H1 (cell line): ENCODE measurements around the gene PPP1R14C. TPM values are rescaled to one million over a fixed set of nuclear protein-coding genes. Genes with fewer than 3 reads are reported as not detected.

Experiments used
- CTCF ChIA-PET: fragments of 300-600 bp; sonication (Branson Sonifier 250); formaldehyde crosslinking; loops from one replicate; lab custom pipeline; 2021; ENCODE audit not compliant: partially characterized antibody; lab: Charles Lee
- POLR2A ChIA-PET: fragments of 300-600 bp; sonication (Branson Sonifier 250); formaldehyde crosslinking; loops from one replicate; lab custom pipeline; 2021; ENCODE audit warnings: inconsistent platforms; ENCODE audit not compliant: partially characterized antibody; lab: Charles Lee
- DNase-seq, 2 experiments: peaks; one replicate each; pipeline versions ENCODE4 v3.0.0 to v3.0.0-alpha.2; 2010 to 2022; ENCODE audit warnings: low spot score in 2 of 2, low read depth in 1 of 2, mixed read lengths in 1 of 2
- FAIRE-seq: peaks from 2 replicates; lab custom pipeline; 2011; peaks lifted over from hg19 to GRCh38; lab: Jason Lieb, UNC
- H2AFZ ChIP-seq: 2 replicates; pipeline ENCODE4 v1.8.1; 2012; ENCODE audit warnings: low read length, inconsistent platforms
- H2AK5ac ChIP-seq: 2 replicates; pipeline ENCODE4 v1.6.1; 2013; ENCODE audit warnings: low read depth, low read length
- H2BK120ac ChIP-seq: replicated peaks from 2 replicates; pipeline ENCODE3; 2013; ENCODE audit warnings: low read depth, low read length, inconsistent platforms
- H2BK12ac ChIP-seq: 2 replicates; pipeline ENCODE4 v1.6.1; 2013; ENCODE audit warnings: low read depth, low read length
- H2BK15ac ChIP-seq: 2 replicates; pipeline ENCODE4 v1.6.1; 2013; ENCODE audit warnings: low read length
- H2BK20ac ChIP-seq: 2 replicates; pipeline ENCODE4 v1.6.1; 2013; ENCODE audit warnings: low read length
- H2BK5ac ChIP-seq: 2 replicates; pipeline ENCODE4 v1.6.1; 2013; ENCODE audit warnings: low read depth, low read length
- H3K14ac ChIP-seq: 2 replicates; pipeline ENCODE4 v1.6.1; 2013; ENCODE audit warnings: inconsistent platforms; ENCODE audit not compliant: insufficient read length
- H3K18ac ChIP-seq: 2 replicates; pipeline ENCODE4 v1.6.1; 2013; ENCODE audit warnings: low read length; ENCODE audit errors: extremely low read depth
- H3K23ac ChIP-seq: 2 replicates; pipeline ENCODE4 v1.6.1; 2013; ENCODE audit warnings: inconsistent platforms; ENCODE audit not compliant: insufficient read length
- H3K23me2 ChIP-seq: 2 replicates; pipeline ENCODE4 v1.6.1; 2013; ENCODE audit warnings: low read depth, low read length
- H3K27ac ChIP-seq: 2 replicates; pipeline ENCODE4 v1.6.1; 2011; ENCODE audit warnings: low read depth, low read length, inconsistent platforms
- H3K27me3 ChIP-seq, 4 experiments: replicated peaks in 1 of 4; 1 replicate in 1 of 4; 2 replicates in 3 of 4; pipeline versions ENCODE4 v1.6.1 to v1.8.1; 2011 to 2013; ENCODE audit warnings: low read length in 3 of 4, mild to moderate bottlenecking in 3 of 4, inconsistent platforms in 2 of 4, mixed read lengths in 2 of 4, moderate library complexity in 1 of 4; ENCODE audit not compliant: control insufficient read depth in 3 of 4, insufficient read depth in 3 of 4; ENCODE audit errors: extremely low read depth in 1 of 4
- H3K36me3 ChIP-seq, 4 experiments: 2 replicates each; pipeline versions ENCODE4 v1.6.1 to v1.8.1; 2011 to 2013; ENCODE audit warnings: mild to moderate bottlenecking in 4 of 4, low read length in 3 of 4, moderate library complexity in 2 of 4, control low read depth in 1 of 4, inconsistent platforms in 1 of 4; ENCODE audit not compliant: insufficient read depth in 4 of 4, control insufficient read depth in 2 of 4
- H3K4ac ChIP-seq: replicated peaks from 2 replicates; pipeline ENCODE3; 2013; ENCODE audit warnings: low read length, low read depth, mixed read lengths, inconsistent platforms; ENCODE audit not compliant: insufficient read length
- H3K4me1 ChIP-seq, 4 experiments: replicated peaks in 1 of 4; 1 replicate in 1 of 4; 2 replicates in 3 of 4; pipeline versions ENCODE4 v1.6.1 to v1.8.1; 2011 to 2013; ENCODE audit warnings: low read length in 3 of 4, inconsistent platforms in 2 of 4, mixed read lengths in 1 of 4; ENCODE audit not compliant: insufficient read depth in 4 of 4, control insufficient read depth in 3 of 4
- H3K4me2 ChIP-seq, 2 experiments: 2 replicates each; pipeline versions ENCODE4 v1.6.1 to v1.8.1; 2011 to 2013; ENCODE audit warnings: low read depth in 2 of 2, low read length in 2 of 2, control low read depth in 1 of 2, inconsistent platforms in 1 of 2, mild to moderate bottlenecking in 1 of 2; ENCODE audit not compliant: insufficient read depth in 1 of 2
- H3K4me3 ChIP-seq, 4 experiments: fragments of 200-600, 300-600 bp in 1 of 4; sonication (generic), shearing (Covaris generic), sonication (Bioruptor Twin) in 1 of 4; 2 replicates each; pipeline versions ENCODE4 v1.5.1 to v1.8.1; 2011 to 2016; ENCODE audit warnings: low read length in 4 of 4, low read depth in 3 of 4, control low read depth in 2 of 4, inconsistent platforms in 2 of 4, mild to moderate bottlenecking in 2 of 4, mixed read lengths in 1 of 4, moderate library complexity in 1 of 4; ENCODE audit not compliant: insufficient read depth in 2 of 4; ENCODE audit errors: extremely low read depth in 1 of 4
- H3K56ac ChIP-seq: replicated peaks from 2 replicates; pipeline ENCODE3; 2013; ENCODE audit warnings: low read depth, mild to moderate bottlenecking, mixed read lengths, low read length, inconsistent platforms; ENCODE audit not compliant: insufficient read length
- H3K79me1 ChIP-seq: 2 replicates; pipeline ENCODE4 v1.6.1; 2013; ENCODE audit warnings: low read depth, low read length, control low read depth
- H3K79me2 ChIP-seq, 2 experiments: 2 replicates each; pipeline versions ENCODE4 v1.6.1 to v1.8.1; 2012 to 2013; ENCODE audit warnings: low read length in 2 of 2, mild to moderate bottlenecking in 2 of 2, inconsistent platforms in 1 of 2; ENCODE audit not compliant: insufficient read depth in 2 of 2, control insufficient read depth in 1 of 2
- H3K9ac ChIP-seq, 4 experiments: replicated peaks in 1 of 4; 1 replicate in 1 of 4; 2 replicates in 3 of 4; pipeline versions ENCODE4 v1.6.1 to v1.8.1; 2011 to 2013; ENCODE audit warnings: low read depth in 3 of 4, low read length in 3 of 4, control low read depth in 2 of 4, mild to moderate bottlenecking in 2 of 4, moderate library complexity in 2 of 4, inconsistent platforms in 1 of 4; ENCODE audit errors: extremely low read depth in 1 of 4
- H3K9me3 ChIP-seq, 2 experiments: 2 replicates each; pipeline versions ENCODE4 v1.6.1 to v1.8.1; 2012 to 2013; ENCODE audit warnings: mild to moderate bottlenecking in 2 of 2, moderate library complexity in 2 of 2, control low read depth in 1 of 2, inconsistent platforms in 1 of 2, low read depth in 1 of 2, low read length in 1 of 2, mixed read lengths in 1 of 2; ENCODE audit not compliant: insufficient read depth in 2 of 2
- H4K20me1 ChIP-seq, 2 experiments: replicated peaks in 1 of 2; 2 replicates each; pipeline versions ENCODE3 to v1.8.1; 2011 to 2013; ENCODE audit warnings: inconsistent platforms in 2 of 2, low read length in 2 of 2, mild to moderate bottlenecking in 1 of 2; ENCODE audit not compliant: insufficient read depth in 2 of 2, control insufficient read depth in 1 of 2
- H4K5ac ChIP-seq: 2 replicates; pipeline ENCODE4 v1.6.1; 2013; ENCODE audit warnings: low read length, low read depth, mixed read lengths, inconsistent platforms; ENCODE audit not compliant: insufficient read length
- H4K8ac ChIP-seq: 2 replicates; pipeline ENCODE4 v1.8.0; 2013; ENCODE audit warnings: mild to moderate bottlenecking, moderate library complexity, low read length, inconsistent platforms; ENCODE audit not compliant: insufficient read depth; ENCODE audit errors: extremely low read depth
- H4K91ac ChIP-seq: replicated peaks from 2 replicates; pipeline ENCODE3; 2013; ENCODE audit warnings: low read length, mixed read lengths, inconsistent platforms; ENCODE audit not compliant: insufficient read length
- ASH2L ChIP-seq: fragments of 200-600, 300-600 bp; sonication (generic); IDR thresholded peaks from one replicate; pipeline ENCODE4 v1.7.1; 2017; ENCODE audit warnings: low read length
- ATF2 ChIP-seq: IDR thresholded peaks from 2 replicates; pipeline ENCODE4 v1.6.1; 2012; ENCODE audit warnings: low read length, inconsistent platforms
- CBX5 ChIP-seq: fragments of 300-800, 300-1000 bp; sonication (generic); IDR thresholded peaks from 2 replicates; pipeline ENCODE4 v1.7.1; 2016; ENCODE audit warnings: antibody characterized with exemption, low read length, low read depth
- E2F6 ChIP-seq: IDR thresholded peaks from 2 replicates; pipeline ENCODE4 v1.6.1; 2012; ENCODE audit warnings: inconsistent platforms
- EZH2 ChIP-seq: fragments of 200-600 bp; sonication (generic); IDR thresholded peaks from 2 replicates; pipeline ENCODE4 v1.7.1; 2012; ENCODE audit warnings: low read depth, mild to moderate bottlenecking, moderate library complexity, low read length, inconsistent platforms; ENCODE audit not compliant: severe bottlenecking
- GABPA ChIP-seq: IDR thresholded peaks from 2 replicates; pipeline ENCODE4 v1.6.1; 2011; ENCODE audit warnings: mild to moderate bottlenecking, low read length, moderate library complexity, borderline replicate concordance; ENCODE audit not compliant: insufficient read depth
- JUN ChIP-seq: IDR thresholded peaks from 2 replicates; pipeline ENCODE4 v1.6.1; 2011; ENCODE audit warnings: low read depth, mild to moderate bottlenecking, improper control_type of control experiment, low read length
- MAFK ChIP-seq: IDR thresholded peaks from 2 replicates; pipeline ENCODE4 v1.6.1; 2012; ENCODE audit warnings: low read depth, mild to moderate bottlenecking, improper control_type of control experiment, low read length
- TAF1 ChIP-seq: IDR thresholded peaks from 2 replicates; pipeline ENCODE4 v1.6.1; 2011; ENCODE audit warnings: mild to moderate bottlenecking, low read depth, low read length
- TBP ChIP-seq: IDR thresholded peaks from 2 replicates; pipeline ENCODE4 v1.6.1; 2011; ENCODE audit warnings: low read depth, low read length, improper control_type of control experiment
- WGBS, 2 experiments: shearing (Covaris generic) in 1 of 2; methylation state at CpG; one replicate each; pipeline versions ENCODE4 v1.1.6 to v1.1.7; 2013 to 2015; ENCODE audit warnings: low lambda C conversion rate in 2 of 2, mixed read lengths in 2 of 2, inconsistent platforms in 1 of 2, low coverage in 1 of 2, missing lambda C conversion rate in 1 of 2; ENCODE audit not compliant: insufficient replicate concordance in 2 of 2, insufficient coverage in 1 of 2, insufficient read length in 1 of 2; ENCODE audit errors: extremely low coverage in 1 of 2, missing lambda C conversion rate in 1 of 2; 5-methylcytosine and 5-hydroxymethylcytosine counted together
- polyA plus RNA-seq, 7 experiments: library from polyadenylated mRNA; depleted of rRNA in 3 of 7; stranded (reverse) in 5 of 7; unstranded in 2 of 7; fragments of >200 nt in 5 of 7; fragments of 200-250 nt in 2 of 7; gene quantifications; 1 replicate in 5 of 7; 2 replicates in 1 of 7; 4 replicates in 1 of 7; pipeline versions ENCODE4 v1.2.1 to v1.2.3, GENCODE V29; 2011 to 2013; ENCODE audit warnings: missing spikeins in 2 of 7, mixed read lengths in 2 of 7
- total RNA-seq: library from RNA; stranded (reverse); fragmentation: NEBNext Ultra II Directional; extraction: Animal tissue kit (Norgen Biotek cat#: 25700); gene quantifications from 2 replicates; pipeline ENCODE4 v1.2.1, GENCODE V29; 2021

PPP1R14C gene
- total and polyA plus RNA-seq, 2 of the 8 experiments (the other 6 are each of a cell fraction or from before 2014, with no cell fraction given): 0.30 to 0.61 TPM

GRCh38 chr6:150230832-150231524, 88.1 kb downstream of the PPP1R14C start:
- 0 out of 4 replicates have a peak, but pooled peaks cover 0 to 2% of the 10 kb centered on the region in 2 experiments for H3K9me3 ChIP-seq
- no peak overlapping the region for H3K27ac ChIP-seq
- peaks cover 0 to 3% (median 0%) of the 10 kb centered on the region in 4 experiments; a peak in 3 of 7 replicates for H3K4me1 ChIP-seq
- H3K23me2 ChIP-seq: no peaks in the 10 kb centered on the region
- FAIRE-seq: no peak
- ChIA-PET CTCF (interaction anchor here (2.1 kb wide), 1 partner anchor 19 kb away, joined by 6 read pairs; no protein-coding TSS in a partner anchor), POLR2A (no interaction called here)
- H3K36me3 ChIP-seq: no peaks in the 10 kb centered on the region
- H3K27me3 ChIP-seq: peaks cover 0 to 18% (median 16%) of the 10 kb centered on the region in 4 experiments; a peak in 4 of 7 replicates
- no peaks in the 10 kb centered on the region for H3K79me1 ChIP-seq
- H3K9ac ChIP-seq: no peak overlapping the region
- H3K23ac ChIP-seq: no peak overlapping the region
- H3K79me2 ChIP-seq: no peaks in the 10 kb centered on the region
- H2BK5ac ChIP-seq: no peak overlapping the region
- no peak overlapping the region for H2BK12ac ChIP-seq
- no peak overlapping the region for H4K91ac ChIP-seq
- no peak overlapping the region for H2BK15ac ChIP-seq
- H4K8ac ChIP-seq: no peak overlapping the region
- no peak overlapping the region for H2BK20ac ChIP-seq
- H3K4me2 ChIP-seq: no peak overlapping the region
- no peak overlapping the region for H2AK5ac ChIP-seq
- H2BK120ac ChIP-seq: no peak overlapping the region
- no peaks in the 10 kb centered on the region for H4K20me1 ChIP-seq
- no peak overlapping the region for H3K56ac ChIP-seq
- WGBS, 2 experiments: 90% methylated on average over 13 of the region's 13 CpGs; no CpG with 5 or more reads in 1 of the 2 experiments
- H2AFZ ChIP-seq: no peak overlapping the region
- no peak overlapping the region for H3K18ac ChIP-seq
- H3K14ac ChIP-seq: no peak overlapping the region
- H4K5ac ChIP-seq: no peak overlapping the region
- no peak for DNase-seq
- H3K4me3 ChIP-seq: no peak overlapping the region
- no peak overlapping the region for H3K4ac ChIP-seq
- TF ChIP-seq E2F6 (no peak), TAF1 (no peak), ATF2 (no peak), MAFK (no peak), JUN (no peak), TBP (no peak), ASH2L (no peak), GABPA (no peak), CBX5 (no peak), EZH2 (no peak)
